NOMO-1 treated with dmso at 0.1 percent for 144 hours (cell line): ENCODE data around the gene NRL.

Experiments
- DNase-seq: peaks from one replicate; lab custom pipeline; 2025; ENCODE audit not compliant: unreplicated experiment; lab: John Stamatoyannopoulos, UW

NRL gene

DNA sequence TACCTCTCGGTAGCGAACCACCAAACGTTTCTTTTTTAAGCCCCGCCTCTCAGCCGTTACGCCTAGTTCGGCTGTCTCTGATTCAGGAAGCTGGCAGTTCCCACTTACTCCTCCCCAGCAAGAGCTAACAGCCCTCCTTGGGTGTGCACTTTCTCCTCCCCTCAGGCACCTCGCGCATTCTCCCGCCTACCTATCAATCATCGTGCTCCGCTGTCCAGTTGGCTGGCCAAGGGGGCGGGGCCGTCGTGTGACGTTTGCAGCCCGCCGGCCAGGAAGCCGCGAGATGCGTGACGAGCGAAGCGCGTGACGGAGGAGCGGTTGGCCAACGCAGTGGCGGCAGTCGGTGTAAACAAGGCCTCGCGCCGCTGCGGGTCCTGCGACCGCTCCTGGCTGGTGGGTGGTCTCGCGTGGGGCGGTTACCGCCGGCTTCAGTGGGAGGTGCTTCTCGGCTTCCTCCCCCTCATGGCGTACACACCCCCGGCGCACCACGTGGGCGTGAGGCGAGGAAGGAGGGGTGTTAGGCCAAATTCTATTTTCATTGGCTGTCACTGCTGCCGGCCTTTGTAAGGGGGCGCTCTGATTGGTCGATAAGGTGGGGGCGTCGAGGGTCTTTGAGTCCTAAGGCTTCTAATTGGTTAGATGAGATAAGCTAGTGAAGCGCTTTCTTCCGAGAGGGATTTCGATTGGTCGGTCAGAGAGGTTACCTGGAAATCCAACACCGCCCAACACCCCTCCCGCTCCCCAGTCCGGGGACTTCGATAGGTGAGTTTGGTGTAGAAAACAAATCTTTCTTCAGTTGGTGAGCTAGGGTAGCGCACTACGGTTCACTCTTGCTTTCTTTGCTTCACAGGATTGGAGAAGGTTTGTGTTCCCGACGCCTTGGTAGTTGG is at the start of gene NRL, which contains the start of gene DCAF11:
NRL (minus strand) TSS at position 418 of the 890 bp plus-strand sequence. CDS start 32,101 bp downstream, outside the sequence.
DCAF11 (plus strand) TSS at position 246 of the 890 bp plus-strand sequence. CDS start 818 bp downstream, outside the sequence.
- DNase-seq, result peak; percentile 100

DNA sequence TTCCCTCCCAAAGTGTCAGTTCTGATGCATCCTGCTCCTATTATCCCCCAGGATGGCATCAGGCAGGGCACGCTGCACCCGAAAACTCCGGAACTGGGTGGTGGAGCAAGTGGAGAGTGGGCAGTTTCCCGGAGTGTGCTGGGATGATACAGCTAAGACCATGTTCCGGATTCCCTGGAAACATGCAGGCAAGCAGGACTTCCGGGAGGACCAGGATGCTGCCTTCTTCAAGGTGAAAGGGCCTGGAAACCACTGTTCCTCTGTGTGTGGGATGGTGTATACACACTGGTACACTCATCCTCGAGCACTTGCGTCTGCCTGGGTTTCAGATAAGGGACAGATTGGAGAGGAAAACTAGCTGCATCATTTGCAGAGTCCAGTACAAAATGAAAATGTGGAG is 47.3 kb upstream of the NRL start:
- DNase-seq, result no peak

GRCh38 chr14:24160850-24161804 is 46.4 kb upstream of the NRL start, which contains the start of gene IRF9:
TSS of gene IRF9 (plus strand) at chr14:24161265. CDS start at chr14:24162145, 880 bp downstream.
- DNase-seq, result peak; percentile 96

- DNase-seq, result no peak
Measured at GRCh38 chr14:24160499-24160849, 45.7 kb upstream of the NRL start.

DNA sequence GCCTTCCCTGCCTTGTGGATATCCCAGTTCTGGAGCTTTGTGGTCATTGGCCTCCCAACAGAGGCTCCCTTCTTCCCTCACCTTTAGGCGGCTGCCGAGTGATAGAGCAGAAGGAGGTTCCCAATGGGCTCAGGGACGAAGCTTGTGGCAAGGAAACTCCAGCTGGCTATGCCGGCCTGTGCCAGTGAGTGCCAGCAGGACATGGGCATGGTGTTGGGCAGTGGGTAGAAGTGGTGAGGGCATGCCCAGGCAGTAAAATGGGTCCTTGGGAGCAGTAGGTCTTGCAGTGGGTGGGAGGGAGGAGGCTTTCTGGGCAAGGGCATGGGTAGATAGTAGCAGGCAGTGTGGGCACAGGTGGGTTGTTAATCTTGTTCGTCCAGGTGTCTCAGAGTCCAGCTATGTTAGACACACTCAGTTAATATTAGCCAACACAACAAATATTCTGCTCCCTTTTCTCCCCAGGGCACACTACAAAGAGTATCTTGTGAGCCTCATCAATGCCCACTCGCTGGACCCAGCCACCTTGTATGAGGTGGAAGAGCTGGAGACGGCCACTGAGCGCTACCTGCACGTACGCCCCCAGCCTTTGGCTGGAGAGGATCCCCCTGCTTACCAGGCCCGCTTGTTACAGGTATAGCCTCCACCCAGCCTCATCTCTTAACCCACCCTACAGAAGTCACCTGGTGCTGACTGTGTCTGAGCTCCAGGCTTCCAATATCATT is 45.2 kb upstream of the NRL start:
- no peak for DNase-seq

DNA sequence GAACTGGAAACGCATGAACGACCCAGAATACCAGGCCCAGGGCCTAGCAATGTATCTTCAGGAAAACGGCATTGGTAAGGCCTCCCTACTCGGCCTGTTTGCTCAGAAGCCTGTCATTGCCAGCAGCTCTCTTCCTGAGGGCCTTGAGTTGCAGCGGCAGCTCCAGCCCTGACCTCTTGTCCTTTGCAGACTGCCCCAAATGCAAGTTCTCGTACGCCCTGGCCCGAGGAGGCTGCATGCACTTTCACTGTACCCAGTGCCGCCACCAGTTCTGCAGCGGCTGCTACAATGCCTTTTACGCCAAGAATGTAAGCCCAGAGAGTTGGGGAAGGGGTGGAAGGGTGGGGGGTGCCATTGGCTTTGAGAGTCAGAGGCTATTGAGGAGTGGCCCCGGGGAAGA is 42.6 kb upstream of the NRL start:
- no peak for DNase-seq

DNA sequence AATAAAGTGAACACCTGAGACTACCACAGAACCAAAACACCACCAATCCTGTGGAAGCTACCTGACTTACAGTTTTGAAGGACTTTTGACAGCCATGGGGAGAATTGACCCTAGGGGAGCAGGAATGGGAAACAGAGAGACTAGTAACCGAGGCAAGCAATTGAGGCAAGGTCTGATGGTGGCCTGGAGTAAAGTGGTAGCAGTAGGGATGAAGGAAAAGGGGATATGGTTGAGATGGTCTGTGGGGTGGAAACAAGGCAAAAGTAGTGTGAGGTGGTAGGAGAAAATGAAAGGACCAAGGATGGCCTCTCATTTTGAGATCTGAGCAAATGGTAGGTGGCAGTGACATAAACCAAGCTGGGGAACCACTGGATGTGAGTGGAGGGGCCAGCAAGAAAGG is 42.1 kb upstream of the NRL start:
- no peak for DNase-seq

- DNase-seq, result no peak
Measured at GRCh38 chr14:24155100-24155499, 40.4 kb upstream of the NRL start.

DNA sequence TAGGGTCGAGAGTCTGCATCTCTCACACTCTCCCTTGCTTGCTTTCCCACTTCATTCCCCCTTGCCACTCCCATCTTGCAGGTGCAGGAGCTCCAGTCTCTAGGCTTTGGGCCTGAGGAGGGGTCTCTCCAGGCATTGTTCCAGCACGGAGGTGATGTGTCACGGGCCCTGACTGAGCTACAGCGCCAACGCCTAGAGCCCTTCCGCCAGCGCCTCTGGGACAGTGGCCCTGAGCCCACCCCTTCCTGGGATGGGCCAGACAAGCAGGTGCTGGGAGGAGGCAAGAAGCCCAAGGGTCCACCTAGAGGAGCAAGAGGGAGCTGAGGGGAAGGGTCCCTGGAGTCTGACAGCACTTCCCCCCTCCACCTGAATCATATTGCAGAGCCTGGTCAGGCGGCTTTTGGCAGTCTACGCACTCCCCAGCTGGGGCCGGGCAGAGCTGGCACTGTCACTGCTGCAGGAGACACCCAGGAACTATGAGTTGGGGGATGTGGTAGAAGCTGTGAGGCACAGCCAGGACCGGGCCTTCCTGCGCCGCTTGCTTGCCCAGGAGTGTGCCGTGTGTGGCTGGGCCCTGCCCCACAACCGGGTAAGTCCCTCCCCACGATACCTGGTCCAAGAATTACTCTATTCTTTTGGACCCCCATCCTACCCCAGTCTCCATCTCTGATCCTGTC is 36.8 kb upstream of the NRL start:
- no peak for DNase-seq

- DNase-seq, result no peak
Measured at GRCh38 chr14:24150993-24151392, 36.2 kb upstream of the NRL start.

DNA sequence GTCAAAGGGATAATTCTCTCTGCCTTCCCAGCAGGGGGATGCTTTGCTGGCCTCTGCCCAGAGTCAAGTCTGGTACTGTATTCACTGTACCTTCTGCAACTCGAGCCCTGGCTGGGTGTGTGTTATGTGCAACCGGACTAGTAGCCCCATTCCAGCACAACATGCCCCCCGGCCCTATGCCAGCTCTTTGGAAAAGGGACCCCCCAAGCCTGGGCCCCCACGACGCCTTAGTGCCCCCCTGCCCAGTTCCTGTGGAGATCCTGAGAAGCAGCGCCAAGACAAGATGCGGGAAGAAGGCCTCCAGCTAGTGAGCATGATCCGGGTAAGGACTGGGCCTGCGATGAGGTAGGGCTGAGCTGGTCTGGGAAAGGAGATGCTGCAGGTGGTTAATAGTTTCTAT is 35.8 kb upstream of the NRL start:
- DNase-seq, result no peak

DNA sequence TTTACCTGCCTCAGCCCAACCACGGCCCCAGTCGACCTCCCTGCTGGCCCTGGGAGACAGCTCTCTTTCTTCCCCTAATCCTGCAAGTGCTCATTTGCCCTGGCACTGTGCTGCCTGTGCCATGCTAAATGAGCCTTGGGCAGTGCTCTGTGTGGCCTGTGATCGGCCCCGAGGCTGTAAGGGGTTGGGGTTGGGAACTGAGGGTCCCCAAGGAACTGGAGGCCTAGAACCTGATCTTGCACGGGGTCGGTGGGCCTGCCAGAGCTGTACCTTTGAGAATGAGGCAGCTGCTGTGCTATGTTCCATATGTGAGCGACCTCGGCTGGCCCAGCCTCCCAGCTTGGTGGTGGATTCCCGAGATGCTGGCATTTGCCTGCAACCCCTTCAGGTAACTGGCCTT is 35.3 kb upstream of the NRL start:
- no peak for DNase-seq

GRCh38 chr14:24149302-24149969 is 34.7 kb upstream of the NRL start:
- DNase-seq, result no peak

- no peak for DNase-seq
Measured at GRCh38 chr14:24147761-24148428, 33.1 kb upstream of the NRL start.

- DNase-seq, result peak; percentile 98
Measured at GRCh38 chr14:24146978-24147760, 32.4 kb upstream of the NRL start, which contains the start of gene RNF31. TSS of gene RNF31 (plus strand) at chr14:24147498. CDS start at chr14:24147699, 201 bp downstream.

- peak; percentile 96 for DNase-seq
Measured at GRCh38 chr14:24146453-24146977, 31.8 kb upstream of the NRL start, which contains the start of gene PSME2. TSS of gene PSME2 (minus strand) at chr14:24146610. CDS start at chr14:24146581, 29 bp downstream.

- DNase-seq, result peak; percentile 23
Measured at GRCh38 chr14:24145690-24146452, 31.1 kb upstream of the NRL start.
